ENCODE data around the gene MOB3A.
"Not testable (repeated sequence)": the region's sequence is repeated elsewhere in the genome, so short reads cannot be mapped to it uniquely, and the experiment has no call there.

- TF ChIP-seq YY1 (IDR thresholded peaks at IDR 0.05; ENCODE audit: insufficient read depth, insufficient read length); SUZ12 (IDR thresholded peaks at IDR 0.05; ENCODE audit: extremely low read depth, insufficient read depth, insufficient read length): not testable (repeated sequence)
Observed at GRCh38 chr19:2128252-2128651, 32.1 kb upstream of the MOB3A start.
